Measurements from ENCODE around the gene HLA-F.

The HLA-F gene

GRCh38 chr6:29724937-29725869 lies 2.0 kb downstream of the HLA-F start:
- DNase-seq (ENCODE audit: low read depth in 2 of 2) = no peak

GRCh38 chr6:29726001-29726400 lies 2.8 kb downstream of the HLA-F start:
- no peak for DNase-seq (ENCODE audit: low read depth in 2 of 2)

GRCh38 chr6:29726571-29727194 lies 3.4 kb downstream of the HLA-F start:
- DNase-seq (ENCODE audit: low read depth in 2 of 2) = no peak

GRCh38 chr6:29727637-29728036 lies 4.4 kb downstream of the HLA-F start:
- no peak for DNase-seq (ENCODE audit: low read depth in 2 of 2)

- DNase-seq (ENCODE audit: low read depth in 2 of 2) = no peak
Observed at GRCh38 chr6:29728173-29728874, 5.1 kb downstream of the HLA-F start.

- no peak for DNase-seq (ENCODE audit: low read depth in 2 of 2)
Observed at GRCh38 chr6:29728875-29729270, 5.6 kb downstream of the HLA-F start.

- DNase-seq (ENCODE audit: low read depth in 2 of 2) = no peak
Observed at GRCh38 chr6:29729774-29730328, 6.6 kb downstream of the HLA-F start.

GRCh38 chr6:29730575-29731126 lies 7.4 kb downstream of the HLA-F start:
- DNase-seq (ENCODE audit: low read depth in 2 of 2) = no peak

- DNase-seq (ENCODE audit: low read depth in 2 of 2) = no peak
Observed at GRCh38 chr6:29731281-29731680, 8.0 kb downstream of the HLA-F start.

- no peak for DNase-seq (ENCODE audit: low read depth in 2 of 2)
Observed at GRCh38 chr6:29733057-29733456, 9.8 kb downstream of the HLA-F start.

GRCh38 chr6:29734046-29735018 lies 11.1 kb downstream of the HLA-F start:
- no peak for DNase-seq (ENCODE audit: low read depth in 2 of 2)

GRCh38 chr6:29736563-29736962 lies 13.3 kb downstream of the HLA-F start:
- DNase-seq (ENCODE audit: low read depth in 2 of 2) = no peak

GRCh38 chr6:29737707-29738630 lies 14.7 kb downstream of the HLA-F start:
- peak in 1 of 2 donors; percentile 69 for DNase-seq (ENCODE audit: low read depth in 2 of 2)

GRCh38 chr6:29739136-29739881 lies 16.1 kb downstream of the HLA-F start:
- DNase-seq (ENCODE audit: low read depth in 2 of 2) = no peak

- DNase-seq (ENCODE audit: low read depth in 2 of 2) = no peak
Observed at GRCh38 chr6:29739882-29740261, 16.6 kb downstream of the HLA-F start.

GRCh38 chr6:29741592-29741991 lies 18.4 kb downstream of the HLA-F start:
- DNase-seq (ENCODE audit: low read depth in 2 of 2) = no peak

- DNase-seq (ENCODE audit: low read depth in 2 of 2) = no peak
Observed at GRCh38 chr6:29742127-29742526, 18.9 kb downstream of the HLA-F start.

- no peak for DNase-seq (ENCODE audit: low read depth in 2 of 2)
Observed at GRCh38 chr6:29743025-29743424, 19.8 kb downstream of the HLA-F start.

GRCh38 chr6:29743568-29743967 lies 20.3 kb downstream of the HLA-F start:
- DNase-seq (ENCODE audit: low read depth in 2 of 2) = no peak
